Measurements from ENCODE around the gene ANKRD23.

Gene ANKRD23

DNA sequence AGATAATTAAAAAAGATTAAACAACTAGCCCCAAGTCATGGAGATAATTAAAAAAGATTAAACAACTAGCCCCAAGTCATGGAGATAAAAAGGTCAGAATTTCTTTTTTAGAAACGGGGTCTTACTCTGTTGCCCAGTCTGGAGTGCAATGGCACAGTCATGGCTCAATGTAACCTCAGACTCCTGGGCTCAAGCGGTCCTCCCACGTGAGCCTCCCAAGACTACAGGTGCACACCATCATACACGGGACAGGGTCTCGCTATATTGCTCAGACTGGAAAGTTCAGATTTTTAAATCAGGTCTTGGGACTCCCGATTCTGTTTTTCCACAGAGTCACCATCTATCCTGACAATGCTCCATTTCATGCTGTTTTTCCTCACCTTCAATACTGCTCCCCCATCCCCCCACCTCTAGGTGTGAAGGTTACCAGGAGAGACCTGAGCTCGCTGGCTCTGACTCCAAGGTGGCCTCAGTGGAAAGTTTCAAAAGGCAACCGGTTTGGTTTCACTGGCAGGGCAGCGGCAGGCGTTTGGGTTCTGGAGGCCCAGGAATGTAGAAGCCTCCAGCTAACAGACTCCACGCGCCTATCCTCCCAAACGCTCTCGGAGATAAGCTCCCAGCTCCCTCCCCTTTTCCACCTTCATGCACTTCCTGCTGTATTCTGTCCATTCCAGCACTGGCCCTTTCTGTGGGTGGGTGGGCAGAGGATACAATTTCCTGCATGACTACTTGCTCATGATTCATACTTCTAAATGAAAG, 28.9 kb upstream of the ANKRD23 start:
- CTCF ChIA-PET: interaction anchor here (1.0 kb wide), 1 partner anchor 15 kb away, joined by 5 read pairs; no protein-coding TSS in a partner anchor
- TF ChIP-seq, protein P1, sequence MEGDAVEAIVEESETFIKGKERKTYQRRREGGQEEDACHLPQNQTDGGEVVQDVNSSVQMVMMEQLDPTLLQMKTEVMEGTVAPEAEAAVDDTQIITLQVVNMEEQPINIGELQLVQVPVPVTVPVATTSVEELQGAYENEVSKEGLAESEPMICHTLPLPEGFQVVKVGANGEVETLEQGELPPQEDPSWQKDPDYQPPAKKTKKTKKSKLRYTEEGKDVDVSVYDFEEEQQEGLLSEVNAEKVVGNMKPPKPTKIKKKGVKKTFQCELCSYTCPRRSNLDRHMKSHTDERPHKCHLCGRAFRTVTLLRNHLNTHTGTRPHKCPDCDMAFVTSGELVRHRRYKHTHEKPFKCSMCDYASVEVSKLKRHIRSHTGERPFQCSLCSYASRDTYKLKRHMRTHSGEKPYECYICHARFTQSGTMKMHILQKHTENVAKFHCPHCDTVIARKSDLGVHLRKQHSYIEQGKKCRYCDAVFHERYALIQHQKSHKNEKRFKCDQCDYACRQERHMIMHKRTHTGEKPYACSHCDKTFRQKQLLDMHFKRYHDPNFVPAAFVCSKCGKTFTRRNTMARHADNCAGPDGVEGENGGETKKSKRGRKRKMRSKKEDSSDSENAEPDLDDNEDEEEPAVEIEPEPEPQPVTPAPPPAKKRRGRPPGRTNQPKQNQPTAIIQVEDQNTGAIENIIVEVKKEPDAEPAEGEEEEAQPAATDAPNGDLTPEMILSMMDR (conservative IDR thresholded peaks at IDR 0.05; ENCODE audit: low read depth): no peak
- no peak for DNase-seq (ENCODE audit: low spot score)
- H3K27ac ChIP-seq: no peak overlapping the region
- POLR2A ChIA-PET (ENCODE audit: low non-redundant PET): interaction anchor here (0.5 to 0.7 kb wide), 2 partner anchors 41 kb away, joined by 3 to 4 read pairs; no protein-coding TSS in a partner anchor

DNA sequence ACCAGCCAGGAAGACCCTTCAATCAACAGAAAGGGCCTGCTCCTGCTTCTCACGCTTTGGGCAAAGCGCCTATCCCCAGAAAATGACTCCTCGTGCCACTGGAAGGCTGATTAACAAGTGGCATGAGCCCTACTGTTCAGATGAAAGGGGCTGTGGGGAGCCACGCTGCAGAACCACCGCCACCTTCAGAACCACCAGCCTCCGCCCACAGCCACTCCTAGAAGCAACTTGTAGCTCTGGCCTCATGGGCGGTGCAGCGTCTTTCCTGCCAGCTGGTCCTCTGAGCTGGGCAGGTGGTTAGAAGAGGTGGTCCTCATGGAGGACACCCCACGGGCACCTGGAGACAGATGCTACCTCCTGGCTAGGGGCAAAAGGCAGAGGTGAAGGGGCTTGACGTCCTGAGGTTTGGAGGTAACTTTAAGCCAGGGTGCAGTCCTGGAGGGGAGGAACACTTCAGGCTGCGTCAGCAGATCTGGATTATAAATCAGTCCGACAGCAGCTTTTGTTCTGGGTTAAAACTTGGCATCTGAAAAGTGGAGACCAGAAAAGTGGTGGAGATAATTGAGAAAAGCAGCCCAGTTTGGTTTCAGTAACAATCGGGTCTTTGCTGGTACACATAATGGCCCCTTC, 26.9 kb upstream of the ANKRD23 start:
- no peak for DNase-seq (ENCODE audit: low spot score)
- peak overlapping the region; percentile 89 for H3K27ac ChIP-seq
- ChIA-PET CTCF (interaction anchor here (0.6 to 2.0 kb wide), 2 partner anchors 80 to 90 kb away, joined by 4 to 10 read pairs; no protein-coding TSS in a partner anchor), POLR2A (ENCODE audit: low non-redundant PET) (no interaction called here)
- TF ChIP-seq, protein P1 (conservative IDR thresholded peaks at IDR 0.05; ENCODE audit: low read depth): no peak

DNA sequence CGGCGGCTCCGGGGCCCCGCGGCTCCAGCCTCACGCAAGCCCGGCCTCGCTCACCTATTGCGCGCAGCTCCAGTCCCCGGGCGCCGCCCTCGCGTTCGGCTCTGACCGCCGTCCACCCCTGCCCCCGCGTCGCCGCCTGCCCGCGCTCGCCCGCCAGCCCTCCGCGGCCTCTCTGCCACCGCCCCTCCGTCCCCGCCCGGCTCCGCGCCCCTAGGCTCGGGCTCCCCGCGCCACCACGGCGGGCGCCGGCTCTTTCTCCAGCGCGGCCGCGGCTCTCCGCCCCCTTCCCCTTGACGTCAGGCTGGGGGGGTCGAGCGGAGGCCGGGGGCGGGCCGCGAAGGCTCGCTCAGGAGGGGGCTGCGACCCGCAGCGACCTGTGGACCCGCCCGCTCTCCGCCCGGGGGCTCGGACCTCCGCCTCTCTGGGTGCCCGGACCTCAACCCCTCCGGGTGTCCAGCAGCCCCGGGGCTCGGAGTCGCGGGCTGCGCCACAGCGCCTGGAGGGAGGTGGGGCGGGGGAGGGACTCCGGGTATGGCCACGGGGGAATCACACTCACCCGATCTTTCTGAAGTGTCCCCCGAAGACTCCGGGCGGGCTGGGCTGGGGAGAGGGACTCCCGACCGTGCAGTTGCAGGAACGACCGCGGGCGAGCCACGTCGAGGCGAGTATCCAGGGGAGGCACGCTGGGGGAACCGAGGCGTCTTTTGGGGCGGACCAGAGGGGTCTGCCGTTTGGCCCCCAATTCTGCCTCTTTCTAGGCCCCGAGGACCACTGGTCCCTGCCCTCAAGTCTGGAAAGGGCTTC, 26.2 kb upstream of the ANKRD23 start, which contains the start of gene SEMA4C:
Gene SEMA4C (minus strand): TSS at position 259 of the 804 bp plus-strand sequence. CDS start 2,194 bp downstream, outside the sequence.
- TF ChIP-seq, protein P1 (conservative IDR thresholded peaks at IDR 0.05; ENCODE audit: low read depth): no peak
- DNase-seq (ENCODE audit: low spot score): no peak
- POLR2A ChIA-PET (ENCODE audit: low non-redundant PET): no interaction called here
- CTCF ChIA-PET: interaction anchor here (2.0 to 3.1 kb wide), 2 partner anchors 80 to 81 kb away, joined by 10 to 27 read pairs; no protein-coding TSS in a partner anchor
- H3K27ac ChIP-seq: peak within 1 kb of the TSS; percentile 89

DNA sequence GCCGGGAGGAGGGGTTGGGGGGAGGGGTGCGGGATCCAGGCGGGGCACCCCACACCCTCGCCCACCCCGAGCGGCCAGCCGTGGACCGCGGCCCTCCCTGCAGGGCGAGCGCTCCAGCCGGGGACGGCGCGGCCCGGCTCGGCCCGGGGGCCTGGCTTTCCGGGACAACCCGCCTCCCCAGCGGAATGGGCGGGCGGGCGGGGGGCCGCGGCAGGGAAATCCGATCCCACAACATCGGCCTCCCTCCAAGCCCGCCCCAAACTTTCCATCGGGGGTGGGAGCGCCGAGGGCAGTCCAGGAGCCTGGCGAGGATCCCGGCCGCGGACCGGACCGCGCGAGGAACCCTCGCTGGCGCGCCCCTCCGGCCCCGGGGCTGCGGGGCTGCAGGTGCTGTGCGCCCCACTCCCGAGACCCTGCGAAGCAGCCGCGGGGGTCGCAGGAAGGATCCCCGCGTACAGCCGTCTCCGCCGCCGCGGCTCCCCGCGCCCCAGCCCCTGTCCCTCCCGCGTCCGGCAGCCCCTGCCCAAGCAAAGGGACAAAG, 25.5 kb upstream of the ANKRD23 start:
- TF ChIP-seq, protein P1 (conservative IDR thresholded peaks at IDR 0.05; ENCODE audit: low read depth): 0 out of 2 replicates have a peak, but pooled peaks have one; percentile 12
- ChIA-PET POLR2A (ENCODE audit: low non-redundant PET) (no interaction called here), CTCF (interaction anchor here (0.6 to 3.1 kb wide), 9 partner anchors 11 to 320 kb away, joined by 3 to 27 read pairs (median 3); partner anchors contain the start of gene ANKRD39)
- DNase-seq (ENCODE audit: low spot score): peak; percentile 52
- peak overlapping the region; percentile 89 for H3K27ac ChIP-seq

DNA sequence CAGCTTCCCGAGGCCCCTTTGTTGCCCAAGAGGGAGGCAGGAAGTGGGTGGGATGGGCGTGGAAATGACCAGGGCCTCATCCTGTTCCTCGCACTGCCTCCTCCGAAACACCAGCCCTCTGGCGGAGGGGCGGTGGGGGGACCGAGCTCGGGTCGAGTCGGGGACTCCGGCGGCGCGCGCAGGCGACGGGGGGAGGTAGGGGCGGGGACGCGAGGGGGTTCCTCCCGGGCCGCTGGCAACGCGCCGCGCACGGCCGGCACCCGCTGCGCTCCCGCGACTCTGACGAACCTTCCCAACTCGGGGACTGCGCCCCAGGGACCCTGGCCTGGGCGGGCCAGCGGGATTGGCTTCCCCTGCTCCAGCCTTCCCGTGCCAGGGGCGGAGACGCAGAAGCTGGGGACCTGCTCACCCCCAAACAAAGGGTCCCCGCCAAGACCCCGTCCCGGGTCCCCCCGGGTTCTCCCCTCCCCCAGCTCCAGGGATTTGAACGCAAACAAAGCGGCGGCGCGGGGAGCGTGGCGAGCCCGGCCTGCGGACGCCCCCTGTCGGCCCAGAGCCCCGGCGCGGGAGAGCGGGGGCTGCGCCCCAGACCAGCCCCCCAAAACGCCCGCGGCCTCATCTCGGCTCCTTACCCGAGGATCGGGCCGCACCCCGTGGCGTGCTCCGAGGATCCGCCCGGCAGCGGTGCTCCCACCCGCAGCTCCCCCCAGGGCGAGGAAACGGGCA, 24.9 kb upstream of the ANKRD23 start:
- peak; percentile 82 for DNase-seq (ENCODE audit: low spot score)
- CTCF ChIA-PET: interaction anchor here (0.6 to 3.1 kb wide), 15 partner anchors 11 to 320 kb away, joined by 3 to 27 read pairs (median 3); partner anchors contain the start of gene ANKRD39
- POLR2A ChIA-PET (ENCODE audit: low non-redundant PET): interaction anchor here (0.6 to 1.6 kb wide), 3 partner anchors 11 to 167 kb away, joined by 3 to 9 read pairs (median 7); partner anchors contain the start of gene ANKRD39
- peak overlapping the region; percentile 89 for H3K27ac ChIP-seq
- TF ChIP-seq, protein P1 (conservative IDR thresholded peaks at IDR 0.05; ENCODE audit: low read depth): peak; percentile 72
